IMR-90 (cell line): ENCODE data around the gene SBF1. TPM values are rescaled to one million over a fixed set of nuclear protein-coding genes. Genes with fewer than 3 reads are reported as not detected.

Experiments
- ATAC-seq: fragments of 200-7000 bp; cut with Tn5 transposase; 2 replicates; pipeline ENCODE4 v1.9.1; 2020; ENCODE audit warnings: low read depth, mild to moderate bottlenecking, moderate library complexity
- BruUV-seq: library from RNA; stranded (reverse); fragments of 400-500 nt; replicated peaks from 2 replicates; lab custom pipeline; 2021; lab: Mats Ljungman, UMichigan
- CTCF ChIA-PET: fragments of 300-600 bp; formaldehyde crosslinking; extraction: SDS; loops from one replicate; lab custom pipeline; 2021; ENCODE audit warnings: antibody characterized with exemption; lab: Yijun Ruan, JAX
- POLR2A ChIA-PET: fragments of 300-600 bp; sonication (Branson Sonifier 250); formaldehyde crosslinking; loops from one replicate; lab custom pipeline; 2022; ENCODE audit warnings: antibody characterized with exemption; ENCODE audit not compliant: unreplicated experiment; lab: Charles Lee
- DNase-seq: peaks from one replicate; pipeline ENCODE4 v3.0.0; 2013
- H2AFZ ChIP-seq: replicated peaks from 2 replicates; pipeline ENCODE3; 2013; ENCODE audit warnings: low read length, mild to moderate bottlenecking; ENCODE audit not compliant: poor library complexity
- H2AK5ac ChIP-seq: 2 replicates; pipeline ENCODE4 v1.6.1; 2013; ENCODE audit warnings: low read depth, low read length, inconsistent platforms
- H2AK9ac ChIP-seq: replicated peaks from 2 replicates; pipeline ENCODE3; 2013; ENCODE audit warnings: mild to moderate bottlenecking, low read depth, low read length, moderate library complexity; ENCODE audit not compliant: poor library complexity
- H2BK120ac ChIP-seq: 2 replicates; pipeline ENCODE4 v1.6.1; 2013; ENCODE audit warnings: low read depth, low read length, inconsistent platforms
- H2BK15ac ChIP-seq: 3 replicates; pipeline ENCODE4 v1.6.1; 2013; ENCODE audit warnings: low read depth, low read length, inconsistent platforms
- H2BK20ac ChIP-seq: 2 replicates; pipeline ENCODE4 v1.6.1; 2013; ENCODE audit warnings: low read depth, mild to moderate bottlenecking, inconsistent platforms, low read length, moderate library complexity
- H2BK5ac ChIP-seq: 2 replicates; pipeline ENCODE4 v1.6.1; 2013; ENCODE audit warnings: mild to moderate bottlenecking, low read depth, low read length, inconsistent platforms; ENCODE audit not compliant: poor library complexity, severe bottlenecking
- H3K14ac ChIP-seq: replicated peaks from 2 replicates; pipeline ENCODE4 v1.6.1; 2013; ENCODE audit warnings: low read depth, low read length, inconsistent platforms
- H3K18ac ChIP-seq: 2 replicates; pipeline ENCODE4 v1.6.1; 2013; ENCODE audit warnings: low read depth, low read length, control low read depth
- H3K23ac ChIP-seq: 2 replicates; pipeline ENCODE4 v1.6.1; 2013; ENCODE audit warnings: low read depth, low read length, inconsistent platforms
- H3K27ac ChIP-seq: 2 replicates; pipeline ENCODE4 v1.5.1; 2013; ENCODE audit warnings: mild to moderate bottlenecking, control low read depth, low read length; ENCODE audit not compliant: insufficient read depth
- H3K27me3 ChIP-seq: 2 replicates; pipeline ENCODE4 v1.6.1; 2013; ENCODE audit warnings: low read length; ENCODE audit not compliant: control insufficient read depth, insufficient read depth
- H3K36me3 ChIP-seq: 2 replicates; pipeline ENCODE4 v1.6.1; 2013; ENCODE audit warnings: low read length, mixed read lengths; ENCODE audit not compliant: control insufficient read depth, insufficient read depth
- H3K4ac ChIP-seq: 2 replicates; pipeline ENCODE4 v1.6.1; 2013; ENCODE audit warnings: low read depth, low read length, inconsistent platforms
- H3K4me1 ChIP-seq: 2 replicates; pipeline ENCODE4 v1.6.1; 2013; ENCODE audit warnings: low read length, mixed read lengths; ENCODE audit not compliant: control insufficient read depth, insufficient read depth
- H3K4me2 ChIP-seq: 2 replicates; pipeline ENCODE4 v1.6.1; 2013; ENCODE audit warnings: low read depth, mild to moderate bottlenecking, control low read depth, low read length, moderate library complexity
- H3K4me3 ChIP-seq: 2 replicates; pipeline ENCODE4 v1.5.1; 2013; ENCODE audit warnings: low read depth, mild to moderate bottlenecking, control low read depth, low read length, moderate library complexity; ENCODE audit not compliant: insufficient read depth
- H3K56ac ChIP-seq: 2 replicates; pipeline ENCODE4 v1.6.1; 2013; ENCODE audit warnings: low read length, inconsistent platforms; ENCODE audit not compliant: insufficient read depth; ENCODE audit errors: extremely low read depth
- H3K79me1 ChIP-seq, 2 experiments: 2 replicates each; pipeline ENCODE4 v1.6.1; 2013; ENCODE audit warnings: low read length in 2 of 2, inconsistent platforms in 1 of 2, low read depth in 1 of 2
- H3K9ac ChIP-seq: 2 replicates; pipeline ENCODE4 v1.6.1; 2013; ENCODE audit warnings: low read depth, low read length, control low read depth
- H3K9me1 ChIP-seq: 2 replicates; pipeline ENCODE4 v1.6.1; 2013; ENCODE audit warnings: low read length, inconsistent platforms; ENCODE audit not compliant: insufficient read depth
- H3K9me3 ChIP-seq: 2 replicates; pipeline ENCODE4 v1.6.1; 2013; ENCODE audit warnings: low read length; ENCODE audit not compliant: control insufficient read depth, insufficient read depth
- H4K20me1 ChIP-seq: 2 replicates; pipeline ENCODE4 v1.6.1; 2013; ENCODE audit warnings: low read length, inconsistent platforms; ENCODE audit not compliant: insufficient read depth
- H4K5ac ChIP-seq: 2 replicates; pipeline ENCODE4 v1.6.1; 2013; ENCODE audit warnings: mild to moderate bottlenecking, low read depth, low read length, control low read depth
- H4K8ac ChIP-seq, 2 experiments: 2 replicates each; pipeline ENCODE4 v1.6.1; 2013; ENCODE audit warnings: low read depth in 2 of 2, low read length in 2 of 2, control low read depth in 1 of 2, inconsistent platforms in 1 of 2
- H4K91ac ChIP-seq: 2 replicates; pipeline ENCODE4 v1.6.1; 2013; ENCODE audit warnings: low read depth, low read length, inconsistent platforms; ENCODE audit not compliant: insufficient read depth
- CEBPB ChIP-seq: IDR thresholded peaks from 2 replicates; pipeline ENCODE4 v1.6.1; 2012; ENCODE audit warnings: low read depth, low read length, improper control_type of control experiment
- CHD1 ChIP-seq: IDR thresholded peaks from 2 replicates; pipeline ENCODE4 v1.6.1; 2012; ENCODE audit warnings: low read depth, low read length, improper control_type of control experiment
- MAZ ChIP-seq: IDR thresholded peaks from 2 replicates; pipeline ENCODE4 v1.6.1; 2012; ENCODE audit warnings: low read depth, mild to moderate bottlenecking, low read length, improper control_type of control experiment, moderate library complexity, borderline replicate concordance
- MXI1 ChIP-seq: IDR thresholded peaks from 2 replicates; pipeline ENCODE4 v1.6.1; 2012; ENCODE audit warnings: low read depth, mild to moderate bottlenecking, low read length, moderate library complexity, borderline replicate concordance
- NFE2L2 ChIP-seq: fragments of 150-350 bp; IDR thresholded peaks from 2 replicates; pipeline ENCODE4 v1.6.1; 2016; ENCODE audit warnings: low read depth, mild to moderate bottlenecking, low read length
- POLR2A ChIP-seq: IDR thresholded peaks from 2 replicates; pipeline ENCODE4 v1.6.1; 2012; ENCODE audit warnings: mild to moderate bottlenecking, low read depth, low read length
- WGBS, 2 experiments: methylation state at CpG; one replicate each; pipeline versions ENCODE4 v1.1.5 to v1.1.7; 2013; ENCODE audit warnings: missing lambda C conversion rate in 2 of 2; ENCODE audit not compliant: insufficient read length in 1 of 2; ENCODE audit errors: extremely low coverage in 2 of 2; 5-methylcytosine and 5-hydroxymethylcytosine counted together
- dilution Hi-C: fragments of 300-500 bp; cut with HindIII; formaldehyde crosslinking; loops from one replicate; pipeline ENCODE4 v1.14.3; 2018; ENCODE audit warnings: low sequenced_read_pairs; ENCODE audit not compliant: unreplicated experiment
- in situ Hi-C: fragments of 300-500 bp; cut with MboI; formaldehyde crosslinking; loops from 3 replicates; pipeline ENCODE4 v1.14.3; 2019; ENCODE audit warnings: low sequenced_read_pairs, inconsistent platforms, mixed read lengths
- intact Hi-C: fragments of 100-400 bp; cut with micrococcal nuclease; formaldehyde crosslinking; loops from 2 replicates; pipeline ENCODE4 v1.10.0; 2022
- polyA plus RNA-seq, 3 experiments: library from polyadenylated mRNA; depleted of rRNA; stranded (reverse); fragments of >200 nt; gene quantifications; 2 replicates each; pipeline ENCODE4 v1.2.3, GENCODE V29; 2012; ENCODE audit warnings: low replicate concordance in 1 of 3
- total RNA-seq: library from RNA; depleted of rRNA; stranded (reverse); fragments of >200 nt; gene quantifications from 2 replicates; pipeline ENCODE4 v1.2.3, GENCODE V29; 2012

SBF1 gene
- total and polyA plus RNA-seq, 2 of the 4 experiments (the other 2 are of a cell fraction), result 21.5 to 33.2 TPM

DNA sequence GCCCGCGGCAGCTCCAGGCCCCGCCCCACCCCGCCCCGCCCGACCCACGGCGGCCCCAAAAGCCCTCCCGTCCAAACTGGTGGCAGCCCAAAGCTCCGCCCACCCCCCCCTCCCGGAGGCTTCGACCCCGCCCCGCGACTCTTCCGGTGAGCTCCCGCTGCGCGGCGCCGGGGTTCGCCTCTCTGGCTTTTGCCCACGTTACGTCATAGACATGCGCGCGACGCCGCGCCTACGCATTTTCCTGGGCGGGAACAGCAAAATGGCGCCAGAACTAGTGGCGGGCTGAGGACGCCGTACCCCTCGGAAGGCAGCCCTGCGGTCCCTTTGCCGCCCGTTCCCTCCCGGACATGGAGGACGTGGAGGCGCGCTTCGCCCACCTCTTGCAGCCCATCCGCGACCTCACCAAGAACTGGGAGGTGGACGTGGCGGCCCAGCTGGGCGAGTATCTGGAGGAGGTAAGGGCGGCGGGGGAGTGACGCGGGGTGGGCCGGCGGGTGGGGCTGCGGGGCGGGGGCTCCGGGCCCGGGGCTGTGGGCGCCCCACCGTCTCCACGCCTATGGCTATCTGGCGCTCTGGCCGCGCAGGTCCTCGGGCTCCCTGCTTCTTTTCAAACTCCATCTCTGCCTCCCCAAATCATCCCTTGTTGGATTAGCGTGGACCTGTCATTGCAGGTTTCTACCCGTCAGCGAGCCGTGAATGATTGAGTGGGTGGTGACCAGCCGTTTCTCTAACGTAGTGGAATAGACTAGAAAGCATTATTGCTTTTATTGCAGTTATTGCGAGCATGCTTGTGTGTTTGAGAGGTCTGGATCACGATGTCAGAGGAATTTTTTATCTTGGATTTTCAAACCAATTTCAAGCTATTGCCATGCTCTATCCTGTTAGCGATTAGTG lies 33.4 kb upstream of the SBF1 start, which contains the start of gene NCAPH2:
TSS of gene NCAPH2 (plus strand) at position 234 of the 894 bp plus-strand sequence. CDS start at position 348, 114 bp downstream.
- Histone ChIP-seq H2AK5ac (peak within 1 kb of the TSS; percentile 97), H2BK20ac (no peak within 1 kb of the TSS)
- intact Hi-C loops, result no loop called here

More for the DNA sequence above, 33.4 kb upstream of the SBF1 start, which contains the start of gene NCAPH2:
- Histone ChIP-seq H2AFZ (peak within 1 kb of the TSS; percentile 99), H4K91ac (peak within 1 kb of the TSS; percentile 86), H4K5ac (peak within 1 kb of the TSS; percentile 98), H2BK15ac (peak within 1 kb of the TSS; percentile 0; the same call in 1 of the 3 replicates), H3K14ac (peak within 1 kb of the TSS; percentile 87), H3K4me1 (peaks cover 4% of the 10 kb centered on the region), H3K56ac (peak within 1 kb of the TSS; percentile 81), H2BK5ac (peak within 1 kb of the TSS; percentile 92), H3K9me1 (peaks cover 4% of the 10 kb centered on the region; the same call in 1 of the 2 replicates), H4K8ac (peak within 1 kb of the TSS; percentile 90 to 96), H3K4ac (peak within 1 kb of the TSS; percentile 97), H3K18ac (peak within 1 kb of the TSS; percentile 81; the same call in 1 of the 2 replicates), H3K23ac (peak within 1 kb of the TSS; percentile 72), H3K4me2 (peak within 1 kb of the TSS; percentile 95), H3K79me1 (peaks cover 19 to 57% of the 10 kb centered on the region in 2 experiments), H4K20me1 (no peaks in the 10 kb centered on the region; the same call in 1 of the 2 replicates), H2AK9ac (peak within 1 kb of the TSS; percentile 100), H3K9me3 (no peaks in the 10 kb centered on the region), H3K9ac (peak within 1 kb of the TSS; percentile 98), H3K27ac (peak within 1 kb of the TSS; percentile 95), H3K4me3 (peak within 1 kb of the TSS; percentile 100), H3K36me3 (peaks cover 16% of the 10 kb centered on the region), H3K27me3 (no peaks in the 10 kb centered on the region), H2BK120ac (peak within 1 kb of the TSS; percentile 73)
- BruUV-seq, result no TSS peak
- dilution Hi-C loops (no loop called here), in situ Hi-C loops (no loop called here)
- TF ChIP-seq POLR2A (peak; percentile 57), MAZ (peak; percentile 92), CHD1 (no peak), NFE2L2 (no peak), MXI1 (peak; percentile 57; the same call in 1 of the 2 replicates), CEBPB (peak; percentile 46; the same call in 1 of the 2 replicates)
- WGBS, 2 experiments, result 1% methylated on average over 15 of the region's 76 CpGs; no CpG with 5 or more reads in 1 of the 2 experiments
- CTCF ChIA-PET, result interaction anchor here (0.6 to 1.7 kb wide), 5 partner anchors 10 to 55 kb away, joined by 3 to 6 read pairs (median 3); partner anchors contain the start of gene SCO2
- ATAC-seq (peak; percentile 81), DNase-seq (peak; percentile 95)
- POLR2A ChIA-PET, result interaction anchor here (0.6 to 0.9 kb wide), 3 partner anchors 15 to 86 kb away, joined by 3 to 4 read pairs (median 3); partner anchors contain the start of gene SCO2
